Gastroesophageal sphincter (tissue), 4 donors: ENCODE measurements around the gene SHISAL1. TPM values are rescaled to one million over a fixed set of nuclear protein-coding genes. Genes with fewer than 3 reads are reported as not detected.

ENCODE experiments used
- ATAC-seq: fragments of 150-250 bp; one replicate; pipeline ENCODE4 v1.9.1; 2016; ENCODE audit warnings: mild to moderate bottlenecking, moderate library complexity
- H3K27ac ChIP-seq, 4 donors: fragments of 200-600 bp; sonication (generic) in 3 of 4; 1 replicate in 3 of 4; 2 replicates in 1 of 4; pipeline ENCODE4 v1.5.1; 2016 to 2019
- H3K27me3 ChIP-seq: fragments of 200-600 bp; sonication (generic); one replicate; pipeline ENCODE4 v1.5.1; 2019
- H3K36me3 ChIP-seq, 2 donors: fragments of 200-600 bp; sonication (generic); one replicate each; pipeline ENCODE4 v1.5.1; 2019; ENCODE audit warnings: control low read depth in 1 of 2
- H3K4me1 ChIP-seq, 3 donors: fragments of 200-600 bp; sonication (generic); 1 replicate in 2 of 3; 2 replicates in 1 of 3; pipeline ENCODE4 v1.5.1; 2016 to 2019; ENCODE audit warnings: control low read depth in 2 of 3
- H3K4me3 ChIP-seq, 2 donors: fragments of 200-600 bp; sonication (generic); one replicate each; pipeline ENCODE4 v1.5.1; 2019; ENCODE audit warnings: mild to moderate bottlenecking in 1 of 2, moderate library complexity in 1 of 2
- H3K9me3 ChIP-seq, 3 donors: fragments of 200-600 bp; sonication (generic); one replicate each; pipeline ENCODE4 v1.5.1; 2017 to 2019; ENCODE audit warnings: control low read depth in 2 of 3
- CTCF ChIP-seq, 4 experiments: fragments of 200-600 bp in 2 of 4; fragments of 450-650 bp in 2 of 4; sonication (generic) in 1 of 4; IDR thresholded peaks; one replicate each; pipeline ENCODE4 v1.5.1; 2017 to 2019; ENCODE audit warnings: antibody characterized with exemption in 4 of 4, mild to moderate bottlenecking in 2 of 4, moderate library complexity in 2 of 4
- EP300 ChIP-seq: sonication (generic); formaldehyde crosslinking; IDR thresholded peaks from one replicate; pipeline ENCODE4 v1.6.1; 2017; ENCODE audit warnings: antibody characterized with exemption, mild to moderate bottlenecking
- POLR2A ChIP-seq, 2 donors: fragments of 450-650 bp; IDR thresholded peaks; one replicate each; pipeline ENCODE4 v1.6.1; 2017; ENCODE audit warnings: antibody characterized with exemption in 2 of 2, mild to moderate bottlenecking in 2 of 2, moderate library complexity in 1 of 2
- POLR2AphosphoS5 ChIP-seq: sonication (generic); formaldehyde crosslinking; IDR thresholded peaks from one replicate; pipeline ENCODE4 v1.6.1; 2017; ENCODE audit warnings: antibody characterized with exemption
- WGBS, 2 donors: methylation state at CpG; one replicate each; pipeline ENCODE4 v1.1.5; 2018; ENCODE audit warnings: low coverage in 1 of 2; 5-methylcytosine and 5-hydroxymethylcytosine counted together
- total RNA-seq, 4 donors: library from RNA; depleted of rRNA; stranded (reverse); fragments of >200 nt; gene quantifications; one replicate each; pipeline ENCODE4 v1.1.0, GENCODE V29; 2016

SHISAL1 gene
- total RNA-seq, 4 donors from 2014 or later = 4.5 to 23.1 (median 6.2) TPM

DNA sequence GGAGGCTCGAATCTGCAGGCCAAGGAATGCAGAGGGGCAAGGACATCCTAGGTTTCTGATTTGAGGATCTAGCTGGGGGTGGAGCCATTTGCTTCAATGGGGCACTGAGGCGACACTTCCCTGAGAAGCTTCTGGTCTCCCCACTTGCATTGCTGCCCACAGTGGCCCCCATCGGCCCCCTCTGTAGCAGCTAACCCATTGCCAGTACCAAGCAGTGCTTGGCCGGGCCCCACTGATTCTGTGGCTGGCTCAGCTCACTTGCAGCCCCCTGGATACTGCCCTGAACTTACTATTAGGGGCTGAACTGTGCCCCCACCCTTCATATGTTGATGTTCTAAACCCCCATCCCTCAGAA, 42.9 kb upstream of the SHISAL1 start:
- TF ChIP-seq POLR2AphosphoS5 = no peak
- no peak for TF ChIP-seq POLR2A (IDR thresholded peaks at IDR 0.05)
- TF ChIP-seq CTCF (IDR thresholded peaks at IDR 0.05) = no peak
- no peak for TF ChIP-seq EP300
- no peak for ATAC-seq
- Histone ChIP-seq H3K9me3 (no peaks in the 10 kb centered on the region), H3K36me3 (no peaks in the 10 kb centered on the region), H3K27ac (no peak overlapping the region), H3K27me3 (peaks cover 14% of the 10 kb centered on the region), H3K4me1 (peaks cover 0 to 54% (median 21%) of the 10 kb centered on the region in 3 donors), H3K4me3 (no peak overlapping the region)
- WGBS, 2 donors = 92% methylated on average over 3 of the region's 4 CpGs; no CpG with 5 or more reads in 1 of the 2 donors

DNA sequence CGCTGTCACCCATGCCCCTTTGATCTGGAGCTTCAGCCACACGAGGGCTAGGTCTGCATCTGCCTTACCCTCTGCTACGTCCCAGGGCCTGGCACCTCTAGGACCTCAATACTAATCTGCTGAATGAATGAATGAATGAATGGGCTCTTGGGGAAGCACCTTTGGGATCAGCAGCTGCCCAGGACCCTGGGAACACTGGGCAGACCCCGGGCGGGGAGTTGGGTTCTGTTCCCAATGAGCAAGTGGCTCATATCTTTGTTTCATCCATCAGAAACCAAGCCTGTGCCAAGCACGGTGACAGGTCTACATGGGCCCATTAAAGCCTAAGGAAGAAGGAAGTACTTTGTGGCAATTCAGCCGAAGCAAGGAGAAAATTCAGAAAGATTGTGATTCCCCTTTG, 41.5 kb upstream of the SHISAL1 start:
- TF ChIP-seq CTCF (IDR thresholded peaks at IDR 0.05) (no peak), POLR2AphosphoS5 (no peak), POLR2A (IDR thresholded peaks at IDR 0.05) (no peak), EP300 (no peak)
- ATAC-seq = no peak
- Histone ChIP-seq H3K4me1 (peaks cover 0 to 40% (median 15%) of the 10 kb centered on the region in 3 donors), H3K4me3 (no peak overlapping the region), H3K27ac (no peak overlapping the region), H3K9me3 (no peaks in the 10 kb centered on the region), H3K36me3 (no peaks in the 10 kb centered on the region), H3K27me3 (peaks cover 15% of the 10 kb centered on the region)
- WGBS, 2 donors = 74 to 96% methylated on average over 4 of the region's 7 CpGs

- H3K9me3 ChIP-seq = no peaks in the 10 kb centered on the region
- H3K36me3 ChIP-seq = no peaks in the 10 kb centered on the region
- no peak for ATAC-seq
- peaks cover 0 to 28% (median 6%) of the 10 kb centered on the region in 3 donors for H3K4me1 ChIP-seq
- H3K27me3 ChIP-seq = peaks cover 15% of the 10 kb centered on the region
- WGBS, 2 donors = no CpG with 5 or more reads among the region's 13 CpGs
- H3K27ac ChIP-seq = no peak overlapping the region
- no peak for TF ChIP-seq CTCF (IDR thresholded peaks at IDR 0.05)
- no peak for TF ChIP-seq POLR2AphosphoS5
- no peak for TF ChIP-seq EP300
- no peak for TF ChIP-seq POLR2A (IDR thresholded peaks at IDR 0.05)
- no peak overlapping the region for H3K4me3 ChIP-seq
Measured at GRCh38 chr22:44353041-44353440, 40.3 kb upstream of the SHISAL1 start.

GRCh38 chr22:44352378-44353035, 39.8 kb upstream of the SHISAL1 start:
- Histone ChIP-seq H3K27ac (no peak overlapping the region), H3K4me3 (no peak overlapping the region), H3K4me1 (peaks cover 0 to 22% (median 3%) of the 10 kb centered on the region in 3 donors), H3K9me3 (no peaks in the 10 kb centered on the region), H3K36me3 (no peaks in the 10 kb centered on the region), H3K27me3 (peaks cover 17% of the 10 kb centered on the region)
- no peak for TF ChIP-seq EP300
- TF ChIP-seq POLR2AphosphoS5 = no peak
- no peak for TF ChIP-seq CTCF (IDR thresholded peaks at IDR 0.05)
- no peak for TF ChIP-seq POLR2A (IDR thresholded peaks at IDR 0.05)
- no peak for ATAC-seq
- WGBS, 2 donors = 100% methylated on average over 1 of the region's 10 CpGs; no CpG with 5 or more reads in 1 of the 2 donors

- Histone ChIP-seq H3K4me3 (no peak overlapping the region), H3K27me3 (peaks cover 20% of the 10 kb centered on the region), H3K27ac (no peak overlapping the region), H3K4me1 (peaks cover 0 to 16% (median 0%) of the 10 kb centered on the region in 3 donors), H3K36me3 (no peaks in the 10 kb centered on the region), H3K9me3 (no peaks in the 10 kb centered on the region)
- TF ChIP-seq POLR2AphosphoS5 (peak; percentile 75), CTCF (IDR thresholded peaks at IDR 0.05) (no peak)
- peak; percentile 80 for ATAC-seq
- 0 to 25% methylated on average over 1 to 4 of the region's 11 CpGs for WGBS, 2 donors
Measured at GRCh38 chr22:44351685-44352377, 39.1 kb upstream of the SHISAL1 start.
